HG03469 (cell line): ENCODE data around the gene PPP1R16B.
A peak's percentile ranks its signal among the peaks of the same experiment; 100 is the strongest.
"Not testable (repeated sequence)": the region's sequence is repeated elsewhere in the genome, so short reads cannot be mapped to it uniquely, and the experiment has no call there.

Experiments used
- ATAC-seq: cut with Tn5 transposase; IDR thresholded peaks from one replicate; pipeline ENCODE4 v1.9.1; 2021; ENCODE audit warnings: mild to moderate bottlenecking, moderate library complexity, moderate number of reproducible peaks; ENCODE audit not compliant: unreplicated experiment

Gene PPP1R16B

GRCh38 chr20:38842558-38842981, 37.1 kb downstream of the PPP1R16B start:
- ATAC-seq = peak; percentile 64

- ATAC-seq = no peak
Observed at GRCh38 chr20:38843346-38843745, 37.8 kb downstream of the PPP1R16B start.

- no peak for ATAC-seq
Observed at GRCh38 chr20:38844963-38845362, 39.5 kb downstream of the PPP1R16B start.

- ATAC-seq = no peak
Observed at GRCh38 chr20:38847840-38848239, 42.3 kb downstream of the PPP1R16B start.

GRCh38 chr20:38853759-38854158, 48.3 kb downstream of the PPP1R16B start:
- ATAC-seq = no peak

GRCh38 chr20:38854654-38855066, 49.2 kb downstream of the PPP1R16B start:
- ATAC-seq = no peak

GRCh38 chr20:38855356-38855755, 49.9 kb downstream of the PPP1R16B start:
- ATAC-seq = no peak

- ATAC-seq = no peak
Observed at GRCh38 chr20:38856570-38856969, 51.1 kb downstream of the PPP1R16B start.

GRCh38 chr20:38857703-38858102, 52.2 kb downstream of the PPP1R16B start:
- ATAC-seq = no peak

GRCh38 chr20:38859070-38859690, 53.7 kb downstream of the PPP1R16B start:
- no peak for ATAC-seq

- not testable (repeated sequence) for ATAC-seq
Observed at GRCh38 chr20:38859857-38860256, 54.4 kb downstream of the PPP1R16B start.

- no peak for ATAC-seq
Observed at GRCh38 chr20:38861071-38861401, 55.5 kb downstream of the PPP1R16B start.

- no peak for ATAC-seq
Observed at GRCh38 chr20:38862226-38862625, 56.7 kb downstream of the PPP1R16B start.

- peak; percentile 38 for ATAC-seq
Observed at GRCh38 chr20:38863024-38863851, 57.7 kb downstream of the PPP1R16B start.

- no peak for ATAC-seq
Observed at GRCh38 chr20:38864662-38865061, 59.2 kb downstream of the PPP1R16B start.

- no peak for ATAC-seq
Observed at GRCh38 chr20:38866265-38867061, 61.0 kb downstream of the PPP1R16B start.

GRCh38 chr20:38867062-38867359, 61.5 kb downstream of the PPP1R16B start:
- ATAC-seq = no peak

GRCh38 chr20:38870733-38871559, 65.4 kb downstream of the PPP1R16B start:
- no peak for ATAC-seq

- ATAC-seq = no peak
Observed at GRCh38 chr20:38871560-38871953, 66.1 kb downstream of the PPP1R16B start.

- ATAC-seq = no peak
Observed at GRCh38 chr20:38872036-38872435, 66.5 kb downstream of the PPP1R16B start.

- no peak for ATAC-seq
Observed at GRCh38 chr20:38872491-38873049, 67.1 kb downstream of the PPP1R16B start.
